KMS-11 (cell line): ENCODE results near the gene RTN4IP1.
"Not testable (repeated sequence)": the region's sequence is repeated elsewhere in the genome, so short reads cannot be mapped to it uniquely, and the experiment has no call there.

Source experiments
- H2AFZ ChIP-seq: fragments of 200-600 bp; sonication (generic); 2 replicates; pipeline ENCODE4 v1.6.1; 2016; ENCODE audit warnings: antibody characterized with exemption, mixed run types, low read depth
- H3K27ac ChIP-seq: fragments of 200-600 bp; sonication (generic); 2 replicates; pipeline ENCODE4 v1.6.1; 2016; ENCODE audit warnings: mild to moderate bottlenecking, mixed run types
- H3K27me3 ChIP-seq: fragments of 200-600 bp; sonication (generic); 2 replicates; pipeline ENCODE4 v1.6.1; 2017; ENCODE audit warnings: mild to moderate bottlenecking, low read depth, mixed run types, moderate library complexity; ENCODE audit not compliant: insufficient read depth
- H3K36me3 ChIP-seq: fragments of 200-600 bp; sonication (generic); 2 replicates; pipeline ENCODE4 v1.6.1; 2017; ENCODE audit warnings: mild to moderate bottlenecking, mixed run types; ENCODE audit not compliant: insufficient read depth
- H3K4me1 ChIP-seq: fragments of 200-600 bp; sonication (generic); 2 replicates; pipeline ENCODE4 v1.6.1; 2016; ENCODE audit warnings: mild to moderate bottlenecking, low read depth, mixed run types; ENCODE audit not compliant: poor library complexity, severe bottlenecking
- H3K4me2 ChIP-seq: fragments of 200-600 bp; sonication (generic); 2 replicates; pipeline ENCODE4 v1.7.0; 2016; ENCODE audit warnings: mild to moderate bottlenecking, mixed run types
- H3K4me3 ChIP-seq: fragments of 200-600 bp; sonication (generic); IDR thresholded peaks from 2 replicates; pipeline ENCODE4 v1.6.1; 2017; ENCODE audit warnings: low read depth, low read length, mixed read lengths; ENCODE audit not compliant: insufficient read depth
- H3K79me2 ChIP-seq: fragments of 200-600 bp; sonication (generic); 2 replicates; pipeline ENCODE4 v1.6.1; 2016; ENCODE audit warnings: low read depth, mixed run types; ENCODE audit not compliant: insufficient read depth
- H3K9ac ChIP-seq: fragments of 200-600 bp; sonication (generic); 2 replicates; pipeline ENCODE4 v1.6.1; 2016; ENCODE audit warnings: mild to moderate bottlenecking, mixed run types
- H4K20me1 ChIP-seq: fragments of 200-600 bp; sonication (generic); 2 replicates; pipeline ENCODE4 v1.6.1; 2016; ENCODE audit warnings: mild to moderate bottlenecking, mixed run types; ENCODE audit not compliant: insufficient read depth
- CTCF ChIP-seq: fragments of 200-600 bp; sonication (generic); conservative IDR thresholded peaks from 2 replicates; pipeline ENCODE4 v1.6.1; 2017; ENCODE audit warnings: low read depth, mild to moderate bottlenecking, antibody characterized with exemption, low read length, moderate library complexity, mixed read lengths

The RTN4IP1 gene

DNA sequence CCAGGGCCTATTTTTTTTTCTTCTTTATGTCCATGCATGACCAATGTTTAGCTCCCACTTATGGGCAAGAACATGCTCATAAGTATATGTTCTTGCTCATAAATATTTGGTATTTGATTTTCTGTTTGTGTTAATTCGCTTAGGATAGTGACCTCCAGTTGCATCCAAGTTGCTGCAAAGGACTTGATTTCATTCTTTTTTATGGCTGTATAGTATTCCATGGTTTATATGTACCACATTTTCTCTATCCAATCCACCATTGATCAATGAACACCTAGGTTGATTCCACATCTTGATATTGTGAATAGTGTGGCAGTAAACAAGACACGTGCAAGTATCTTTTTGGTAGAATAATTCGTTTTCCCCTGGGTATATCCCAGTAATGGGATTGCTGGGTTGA lies 78.1 kb downstream of the RTN4IP1 start:
- Histone ChIP-seq H3K27me3 (no peaks in the 10 kb centered on the region), H4K20me1 (no peaks in the 10 kb centered on the region), H3K79me2 (no peaks in the 10 kb centered on the region), H2AFZ (no peak overlapping the region), H3K4me1 (no peaks in the 10 kb centered on the region), H3K9ac (no peak overlapping the region), H3K27ac (no peak overlapping the region), H3K4me2 (no peak overlapping the region), H3K4me3 (no peak overlapping the region), H3K36me3 (no peaks in the 10 kb centered on the region)
- no peak for TF ChIP-seq CTCF

DNA sequence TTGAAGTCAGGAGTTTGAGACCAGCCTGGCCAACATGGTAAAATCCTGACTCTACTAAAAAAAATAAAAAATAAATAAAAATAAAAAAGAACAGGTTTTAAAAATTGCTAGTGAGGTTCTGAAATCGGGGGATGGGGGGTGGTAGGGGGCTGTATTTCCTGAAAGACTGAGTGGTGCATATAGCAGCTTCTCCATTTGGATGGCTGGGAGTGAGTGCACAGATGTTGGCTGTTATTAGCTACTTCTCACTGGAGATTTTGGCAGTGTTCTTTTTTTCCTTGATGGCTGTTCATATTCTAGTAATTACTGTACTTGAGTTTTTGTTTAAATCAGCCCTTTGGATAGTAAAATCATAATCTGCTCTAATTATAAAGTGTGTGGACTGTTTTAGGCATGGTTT lies 79.8 kb downstream of the RTN4IP1 start:
- H3K27ac ChIP-seq: no peak overlapping the region
- no peak overlapping the region for H2AFZ ChIP-seq
- no peaks in the 10 kb centered on the region for H3K4me1 ChIP-seq
- H3K4me3 ChIP-seq: no peak overlapping the region
- H3K79me2 ChIP-seq: no peaks in the 10 kb centered on the region
- no peaks in the 10 kb centered on the region for H4K20me1 ChIP-seq
- no peaks in the 10 kb centered on the region for H3K27me3 ChIP-seq
- TF ChIP-seq CTCF: no peak
- H3K9ac ChIP-seq: no peak overlapping the region
- H3K36me3 ChIP-seq: no peaks in the 10 kb centered on the region
- no peak overlapping the region for H3K4me2 ChIP-seq

- not testable (repeated sequence) for H3K27me3 ChIP-seq, H3K36me3 ChIP-seq, H3K4me1 ChIP-seq, H3K27ac ChIP-seq, H2AFZ ChIP-seq, H3K9ac ChIP-seq, H3K4me3 ChIP-seq, H3K79me2 ChIP-seq, H3K4me2 ChIP-seq, H4K20me1 ChIP-seq
Observed at GRCh38 chr6:106548926-106549455, 80.3 kb downstream of the RTN4IP1 start.

DNA sequence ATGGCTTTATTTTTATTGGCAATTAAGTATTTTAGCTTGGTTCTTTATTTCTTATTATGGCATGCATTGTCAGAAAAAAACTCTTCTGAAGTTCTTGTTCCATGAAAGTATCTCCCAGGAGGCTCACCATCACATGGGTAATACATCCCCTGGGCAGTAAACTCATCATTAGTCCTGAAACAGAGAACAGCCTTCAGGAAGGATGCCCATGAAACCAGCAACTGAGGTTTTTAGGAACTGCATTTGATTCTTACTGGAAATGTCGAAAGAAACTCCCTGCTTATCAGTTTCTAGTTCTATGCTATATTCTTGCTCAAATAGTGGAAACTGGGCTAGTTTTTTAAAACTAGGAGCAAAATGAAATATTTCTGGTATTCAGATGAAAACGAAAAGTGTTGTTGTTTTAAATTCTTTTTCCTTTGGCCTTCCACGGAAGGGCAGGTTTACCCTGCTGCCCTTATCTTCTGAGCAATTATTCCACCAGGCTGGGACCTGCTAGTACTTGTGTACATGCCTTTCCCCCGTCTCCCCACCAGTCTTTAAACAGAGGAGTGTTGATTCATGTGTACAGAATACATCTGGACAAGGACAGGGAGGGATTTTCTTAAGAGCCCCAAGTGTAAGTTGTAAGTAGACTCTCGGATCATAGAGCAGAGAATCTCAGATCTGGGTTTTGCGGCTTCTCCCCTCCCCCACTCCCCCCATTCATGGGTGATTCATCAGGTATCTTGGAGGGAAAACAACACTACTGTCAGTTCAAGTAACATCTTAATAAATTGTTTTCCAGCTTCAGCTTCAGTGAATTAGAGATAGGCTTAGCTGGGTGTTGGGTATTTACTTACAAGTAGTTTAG lies 81.5 kb downstream of the RTN4IP1 start:
- H3K4me1 ChIP-seq: no peaks in the 10 kb centered on the region
- no peaks in the 10 kb centered on the region for H3K27me3 ChIP-seq
- H3K9ac ChIP-seq: no peak overlapping the region
- no peak overlapping the region for H3K27ac ChIP-seq
- no peak overlapping the region for H3K4me3 ChIP-seq
- H4K20me1 ChIP-seq: no peaks in the 10 kb centered on the region
- no peaks in the 10 kb centered on the region for H3K36me3 ChIP-seq
- H3K4me2 ChIP-seq: no peak overlapping the region
- TF ChIP-seq CTCF: no peak
- H3K79me2 ChIP-seq: no peaks in the 10 kb centered on the region
- no peak overlapping the region for H2AFZ ChIP-seq
